ENCODE data around the gene DPYD.

The DPYD gene

GRCh38 chr1:97893844-97894243, 27.0 kb downstream of the DPYD start:
- Histone ChIP-seq H3K9ac (ENCODE audit: low read length) (no peak overlapping the region), H3K9me3 (ENCODE audit: insufficient read depth, low read length) (peaks cover 2% of the 10 kb centered on the region; the same call in 1 of the 2 replicates), H3K4me3 (ENCODE audit: insufficient read depth, low read length, poor library complexity, severe bottlenecking) (no peak overlapping the region), H3K79me2 (ENCODE audit: insufficient read depth, low read length) (no peaks in the 10 kb centered on the region), H3F3A (ENCODE audit: insufficient read depth) (no peaks in the 10 kb centered on the region), H3K36me3 (ENCODE audit: low read length) (no peaks in the 10 kb centered on the region; the same call in 1 of the 2 replicates), H3K9me2 (replicated peaks; ENCODE audit: insufficient read depth, low read length) (no peaks in the 10 kb centered on the region), H4K20me1 (ENCODE audit: low read depth, low read length) (no peaks in the 10 kb centered on the region), H3K27me3 (ENCODE audit: low read length) (no peaks in the 10 kb centered on the region), H3K27ac (ENCODE audit: low read depth, low read length) (no peak overlapping the region), H2AFZ (ENCODE audit: low read depth, low read length, severe bottlenecking) (no peak overlapping the region), H3K4me2 (ENCODE audit: low read depth, low read length, poor library complexity, severe bottlenecking) (no peak overlapping the region)
- no peak for TF ChIP-seq CTCF (IDR thresholded peaks at IDR 0.05; ENCODE audit: insufficient read depth, low read length, poor library complexity, severe bottlenecking)
- no peak for TF ChIP-seq EZH2phosphoT487 (conservative IDR thresholded peaks at IDR 0.05; ENCODE audit: low read length)

- H3K27me3 ChIP-seq (ENCODE audit: low read length): no peaks in the 10 kb centered on the region
- no peak overlapping the region for H3K27ac ChIP-seq (ENCODE audit: low read depth, low read length)
- H4K20me1 ChIP-seq (ENCODE audit: low read depth, low read length): no peaks in the 10 kb centered on the region
- no peaks in the 10 kb centered on the region for H3K36me3 ChIP-seq (ENCODE audit: low read length)
- no peak overlapping the region for H2AFZ ChIP-seq (ENCODE audit: low read depth, low read length, severe bottlenecking)
- H3K79me2 ChIP-seq (ENCODE audit: insufficient read depth, low read length): no peaks in the 10 kb centered on the region
- H3K4me2 ChIP-seq (ENCODE audit: low read depth, low read length, poor library complexity, severe bottlenecking): no peak overlapping the region
- TF ChIP-seq CTCF (IDR thresholded peaks at IDR 0.05; ENCODE audit: insufficient read depth, low read length, poor library complexity, severe bottlenecking): no peak
- TF ChIP-seq EZH2phosphoT487 (conservative IDR thresholded peaks at IDR 0.05; ENCODE audit: low read length): no peak
- H3K9me3 ChIP-seq (ENCODE audit: insufficient read depth, low read length): peaks cover 5% of the 10 kb centered on the region; the same call in 1 of the 2 replicates
- no peaks in the 10 kb centered on the region for H3F3A ChIP-seq (ENCODE audit: insufficient read depth)
- H3K9ac ChIP-seq (ENCODE audit: low read length): no peak overlapping the region
- no peaks in the 10 kb centered on the region for H3K9me2 ChIP-seq (replicated peaks; ENCODE audit: insufficient read depth, low read length)
- H3K4me3 ChIP-seq (ENCODE audit: insufficient read depth, low read length, poor library complexity, severe bottlenecking): no peak overlapping the region
These were observed 34.6 kb downstream of the DPYD start for GRCh38 chr1:97886199-97886598.

GRCh38 chr1:97883823-97884222, 37.0 kb downstream of the DPYD start:
- H3K27me3 ChIP-seq (ENCODE audit: low read length): no peaks in the 10 kb centered on the region
- H3K9me2 ChIP-seq (replicated peaks; ENCODE audit: insufficient read depth, low read length): no peaks in the 10 kb centered on the region
- no peaks in the 10 kb centered on the region for H3K36me3 ChIP-seq (ENCODE audit: low read length)
- peaks cover 5% of the 10 kb centered on the region; the same call in 1 of the 2 replicates for H3K9me3 ChIP-seq (ENCODE audit: insufficient read depth, low read length)
- no peak overlapping the region for H3K4me2 ChIP-seq (ENCODE audit: low read depth, low read length, poor library complexity, severe bottlenecking)
- TF ChIP-seq CTCF (IDR thresholded peaks at IDR 0.05; ENCODE audit: insufficient read depth, low read length, poor library complexity, severe bottlenecking) (no peak), EZH2phosphoT487 (conservative IDR thresholded peaks at IDR 0.05; ENCODE audit: low read length) (no peak)
- H3K79me2 ChIP-seq (ENCODE audit: insufficient read depth, low read length): no peaks in the 10 kb centered on the region
- H3K4me3 ChIP-seq (ENCODE audit: insufficient read depth, low read length, poor library complexity, severe bottlenecking): no peak overlapping the region
- H3K9ac ChIP-seq (ENCODE audit: low read length): no peak overlapping the region
- H3F3A ChIP-seq (ENCODE audit: insufficient read depth): no peaks in the 10 kb centered on the region
- H3K27ac ChIP-seq (ENCODE audit: low read depth, low read length): no peak overlapping the region
- H2AFZ ChIP-seq (ENCODE audit: low read depth, low read length, severe bottlenecking): no peak overlapping the region
- H4K20me1 ChIP-seq (ENCODE audit: low read depth, low read length): no peaks in the 10 kb centered on the region

All from SU-DHL-6 (cell line).